ENCODE measurements around the gene METAP2.

GRCh38 chr12:95529693-95530225, 55.8 kb downstream of the METAP2 start:
- TF ChIP-seq, protein P1, sequence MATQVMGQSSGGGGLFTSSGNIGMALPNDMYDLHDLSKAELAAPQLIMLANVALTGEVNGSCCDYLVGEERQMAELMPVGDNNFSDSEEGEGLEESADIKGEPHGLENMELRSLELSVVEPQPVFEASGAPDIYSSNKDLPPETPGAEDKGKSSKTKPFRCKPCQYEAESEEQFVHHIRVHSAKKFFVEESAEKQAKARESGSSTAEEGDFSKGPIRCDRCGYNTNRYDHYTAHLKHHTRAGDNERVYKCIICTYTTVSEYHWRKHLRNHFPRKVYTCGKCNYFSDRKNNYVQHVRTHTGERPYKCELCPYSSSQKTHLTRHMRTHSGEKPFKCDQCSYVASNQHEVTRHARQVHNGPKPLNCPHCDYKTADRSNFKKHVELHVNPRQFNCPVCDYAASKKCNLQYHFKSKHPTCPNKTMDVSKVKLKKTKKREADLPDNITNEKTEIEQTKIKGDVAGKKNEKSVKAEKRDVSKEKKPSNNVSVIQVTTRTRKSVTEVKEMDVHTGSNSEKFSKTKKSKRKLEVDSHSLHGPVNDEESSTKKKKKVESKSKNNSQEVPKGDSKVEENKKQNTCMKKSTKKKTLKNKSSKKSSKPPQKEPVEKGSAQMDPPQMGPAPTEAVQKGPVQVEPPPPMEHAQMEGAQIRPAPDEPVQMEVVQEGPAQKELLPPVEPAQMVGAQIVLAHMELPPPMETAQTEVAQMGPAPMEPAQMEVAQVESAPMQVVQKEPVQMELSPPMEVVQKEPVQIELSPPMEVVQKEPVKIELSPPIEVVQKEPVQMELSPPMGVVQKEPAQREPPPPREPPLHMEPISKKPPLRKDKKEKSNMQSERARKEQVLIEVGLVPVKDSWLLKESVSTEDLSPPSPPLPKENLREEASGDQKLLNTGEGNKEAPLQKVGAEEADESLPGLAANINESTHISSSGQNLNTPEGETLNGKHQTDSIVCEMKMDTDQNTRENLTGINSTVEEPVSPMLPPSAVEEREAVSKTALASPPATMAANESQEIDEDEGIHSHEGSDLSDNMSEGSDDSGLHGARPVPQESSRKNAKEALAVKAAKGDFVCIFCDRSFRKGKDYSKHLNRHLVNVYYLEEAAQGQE (IDR thresholded peaks at IDR 0.05; ENCODE audit: unreplicated experiment) = no peak
- TF ChIP-seq, protein P2, sequence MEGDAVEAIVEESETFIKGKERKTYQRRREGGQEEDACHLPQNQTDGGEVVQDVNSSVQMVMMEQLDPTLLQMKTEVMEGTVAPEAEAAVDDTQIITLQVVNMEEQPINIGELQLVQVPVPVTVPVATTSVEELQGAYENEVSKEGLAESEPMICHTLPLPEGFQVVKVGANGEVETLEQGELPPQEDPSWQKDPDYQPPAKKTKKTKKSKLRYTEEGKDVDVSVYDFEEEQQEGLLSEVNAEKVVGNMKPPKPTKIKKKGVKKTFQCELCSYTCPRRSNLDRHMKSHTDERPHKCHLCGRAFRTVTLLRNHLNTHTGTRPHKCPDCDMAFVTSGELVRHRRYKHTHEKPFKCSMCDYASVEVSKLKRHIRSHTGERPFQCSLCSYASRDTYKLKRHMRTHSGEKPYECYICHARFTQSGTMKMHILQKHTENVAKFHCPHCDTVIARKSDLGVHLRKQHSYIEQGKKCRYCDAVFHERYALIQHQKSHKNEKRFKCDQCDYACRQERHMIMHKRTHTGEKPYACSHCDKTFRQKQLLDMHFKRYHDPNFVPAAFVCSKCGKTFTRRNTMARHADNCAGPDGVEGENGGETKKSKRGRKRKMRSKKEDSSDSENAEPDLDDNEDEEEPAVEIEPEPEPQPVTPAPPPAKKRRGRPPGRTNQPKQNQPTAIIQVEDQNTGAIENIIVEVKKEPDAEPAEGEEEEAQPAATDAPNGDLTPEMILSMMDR (conservative IDR thresholded peaks at IDR 0.05; ENCODE audit: low read depth in 2 of 2) = no peak
- TF ChIP-seq EZH2 (IDR thresholded peaks at IDR 0.05; ENCODE audit: low read depth, unreplicated experiment) (no peak), POLR2AphosphoS5 (IDR thresholded peaks at IDR 0.05; ENCODE audit: low read depth) (no peak), EZH2phosphoT487 (IDR thresholded peaks at IDR 0.05; ENCODE audit: unreplicated experiment) (no peak), ZNF114 (CRISPR knock-in tag; IDR thresholded peaks at IDR 0.05) (no peak), JUNB (IDR thresholded peaks at IDR 0.05; ENCODE audit: unreplicated experiment) (no peak), CREB1 (CRISPR knock-in tag; IDR thresholded peaks at IDR 0.05; ENCODE audit: low read depth) (no peak), STAT1 (IDR thresholded peaks at IDR 0.05; ENCODE audit: unreplicated experiment) (no peak)
- TF ChIP-seq, protein P3, sequence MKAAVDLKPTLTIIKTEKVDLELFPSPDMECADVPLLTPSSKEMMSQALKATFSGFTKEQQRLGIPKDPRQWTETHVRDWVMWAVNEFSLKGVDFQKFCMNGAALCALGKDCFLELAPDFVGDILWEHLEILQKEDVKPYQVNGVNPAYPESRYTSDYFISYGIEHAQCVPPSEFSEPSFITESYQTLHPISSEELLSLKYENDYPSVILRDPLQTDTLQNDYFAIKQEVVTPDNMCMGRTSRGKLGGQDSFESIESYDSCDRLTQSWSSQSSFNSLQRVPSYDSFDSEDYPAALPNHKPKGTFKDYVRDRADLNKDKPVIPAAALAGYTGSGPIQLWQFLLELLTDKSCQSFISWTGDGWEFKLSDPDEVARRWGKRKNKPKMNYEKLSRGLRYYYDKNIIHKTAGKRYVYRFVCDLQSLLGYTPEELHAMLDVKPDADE (IDR thresholded peaks at IDR 0.05) = no peak

Data from GM23338 (cell line).